Panc1 (cell line): ENCODE measurements around the gene PIEZO1.

ENCODE experiments used
- REST ChIP-seq, 2 experiments: IDR thresholded peaks; 2 replicates each; pipeline ENCODE4 v1.6.1; 2011 to 2012; ENCODE audit warnings: low read depth in 2 of 2, control low read depth in 1 of 2, low read length in 1 of 2, mild to moderate bottlenecking in 1 of 2, moderate library complexity in 1 of 2; ENCODE audit not compliant: insufficient read depth in 1 of 2
- SIN3A ChIP-seq: IDR thresholded peaks from 2 replicates; pipeline ENCODE4 v1.6.1; 2012; ENCODE audit warnings: low read depth, mild to moderate bottlenecking, low read length, moderate library complexity, borderline replicate concordance; ENCODE audit not compliant: insufficient read depth
- TF ChIP-seq, protein P1 (sequence below): fragments of 450-650 bp; IDR thresholded peaks from 2 replicates; pipeline ENCODE4 v1.5.1; 2017; ENCODE audit warnings: mild to moderate bottlenecking

GRCh38 chr16:88753602-88754001 is 31.4 kb downstream of the PIEZO1 start:
- TF ChIP-seq REST (IDR thresholded peaks at IDR 0.05; ENCODE audit: insufficient read depth in 1 of 2, low read depth in 2 of 2, low read length in 1 of 2) (no peak), SIN3A (no peak)
- TF ChIP-seq, protein P1, sequence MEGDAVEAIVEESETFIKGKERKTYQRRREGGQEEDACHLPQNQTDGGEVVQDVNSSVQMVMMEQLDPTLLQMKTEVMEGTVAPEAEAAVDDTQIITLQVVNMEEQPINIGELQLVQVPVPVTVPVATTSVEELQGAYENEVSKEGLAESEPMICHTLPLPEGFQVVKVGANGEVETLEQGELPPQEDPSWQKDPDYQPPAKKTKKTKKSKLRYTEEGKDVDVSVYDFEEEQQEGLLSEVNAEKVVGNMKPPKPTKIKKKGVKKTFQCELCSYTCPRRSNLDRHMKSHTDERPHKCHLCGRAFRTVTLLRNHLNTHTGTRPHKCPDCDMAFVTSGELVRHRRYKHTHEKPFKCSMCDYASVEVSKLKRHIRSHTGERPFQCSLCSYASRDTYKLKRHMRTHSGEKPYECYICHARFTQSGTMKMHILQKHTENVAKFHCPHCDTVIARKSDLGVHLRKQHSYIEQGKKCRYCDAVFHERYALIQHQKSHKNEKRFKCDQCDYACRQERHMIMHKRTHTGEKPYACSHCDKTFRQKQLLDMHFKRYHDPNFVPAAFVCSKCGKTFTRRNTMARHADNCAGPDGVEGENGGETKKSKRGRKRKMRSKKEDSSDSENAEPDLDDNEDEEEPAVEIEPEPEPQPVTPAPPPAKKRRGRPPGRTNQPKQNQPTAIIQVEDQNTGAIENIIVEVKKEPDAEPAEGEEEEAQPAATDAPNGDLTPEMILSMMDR = no peak
